GM18505 (cell line): ENCODE results near the gene TMEM182.
A peak's percentile ranks its signal among the peaks of the same experiment; 100 is the strongest.

ENCODE experiments used
- ATAC-seq: cut with Tn5 transposase; IDR thresholded peaks from one replicate; pipeline ENCODE4 v1.9.1; 2021; ENCODE audit not compliant: unreplicated experiment
- POLR2A ChIP-seq: IDR thresholded peaks from 4 replicates; pipeline ENCODE4 v1.6.1; 2011; ENCODE audit warnings: borderline replicate concordance; ENCODE audit not compliant: insufficient read depth, insufficient read length; ENCODE audit errors: extremely low read depth

TMEM182 gene

GRCh38 chr2:102749938-102750337 is 11.9 kb upstream of the TMEM182 start:
- TF ChIP-seq POLR2A: no peak
- ATAC-seq: peak; percentile 79

GRCh38 chr2:102753563-102754159 is 8.2 kb upstream of the TMEM182 start:
- no peak for TF ChIP-seq POLR2A
- no peak for ATAC-seq

GRCh38 chr2:102754456-102755145 is 7.2 kb upstream of the TMEM182 start:
- TF ChIP-seq POLR2A: no peak
- no peak for ATAC-seq

GRCh38 chr2:102755284-102755683 is 6.5 kb upstream of the TMEM182 start:
- no peak for ATAC-seq

GRCh38 chr2:102758439-102758838 is 3.4 kb upstream of the TMEM182 start:
- no peak for ATAC-seq
- TF ChIP-seq POLR2A: no peak

More at GRCh38 chr2:102755284-102755683, 6.5 kb upstream of the TMEM182 start:
- TF ChIP-seq POLR2A: no peak

- ATAC-seq: no peak
- no peak for TF ChIP-seq POLR2A
These were observed 2.3 kb downstream of the TMEM182 start for GRCh38 chr2:102764083-102764482.

- TF ChIP-seq POLR2A: no peak
- ATAC-seq: no peak
These were observed 3.2 kb downstream of the TMEM182 start for GRCh38 chr2:102765061-102765460.

- ATAC-seq: no peak
- TF ChIP-seq POLR2A: no peak
These were observed 6.4 kb downstream of the TMEM182 start for GRCh38 chr2:102768253-102768652.

- no peak for TF ChIP-seq POLR2A
- no peak for ATAC-seq
These were observed 7.1 kb downstream of the TMEM182 start for GRCh38 chr2:102768892-102769291.

- TF ChIP-seq POLR2A: no peak
- ATAC-seq: no peak
These were observed 8.7 kb downstream of the TMEM182 start for GRCh38 chr2:102770506-102770905.

- no peak for TF ChIP-seq POLR2A
- ATAC-seq: no peak
These were observed 9.3 kb downstream of the TMEM182 start for GRCh38 chr2:102771114-102771513.

GRCh38 chr2:102772659-102773058 is 10.8 kb downstream of the TMEM182 start:
- ATAC-seq: no peak
- no peak for TF ChIP-seq POLR2A

GRCh38 chr2:102773149-102773705 is 11.4 kb downstream of the TMEM182 start:
- ATAC-seq: no peak
- TF ChIP-seq POLR2A: no peak

- no peak for ATAC-seq
- TF ChIP-seq POLR2A: no peak
These were observed 16.4 kb downstream of the TMEM182 start for GRCh38 chr2:102778260-102778659.
